K562 treated with DMSO at 1 percent for 4 hours (cell line): ENCODE data around the gene EIF3CL. TPM values are rescaled to one million over a fixed set of nuclear protein-coding genes. Genes with fewer than 3 reads are reported as not detected.

ENCODE experiments used
- total RNA-seq: library from RNA; unstranded; fragments of 300-600 nt; gene quantifications from 2 replicates; pipeline ENCODE4 v1.2.3, GENCODE V29; 2022; ENCODE audit not compliant: insufficient read depth

EIF3CL gene, protein sequence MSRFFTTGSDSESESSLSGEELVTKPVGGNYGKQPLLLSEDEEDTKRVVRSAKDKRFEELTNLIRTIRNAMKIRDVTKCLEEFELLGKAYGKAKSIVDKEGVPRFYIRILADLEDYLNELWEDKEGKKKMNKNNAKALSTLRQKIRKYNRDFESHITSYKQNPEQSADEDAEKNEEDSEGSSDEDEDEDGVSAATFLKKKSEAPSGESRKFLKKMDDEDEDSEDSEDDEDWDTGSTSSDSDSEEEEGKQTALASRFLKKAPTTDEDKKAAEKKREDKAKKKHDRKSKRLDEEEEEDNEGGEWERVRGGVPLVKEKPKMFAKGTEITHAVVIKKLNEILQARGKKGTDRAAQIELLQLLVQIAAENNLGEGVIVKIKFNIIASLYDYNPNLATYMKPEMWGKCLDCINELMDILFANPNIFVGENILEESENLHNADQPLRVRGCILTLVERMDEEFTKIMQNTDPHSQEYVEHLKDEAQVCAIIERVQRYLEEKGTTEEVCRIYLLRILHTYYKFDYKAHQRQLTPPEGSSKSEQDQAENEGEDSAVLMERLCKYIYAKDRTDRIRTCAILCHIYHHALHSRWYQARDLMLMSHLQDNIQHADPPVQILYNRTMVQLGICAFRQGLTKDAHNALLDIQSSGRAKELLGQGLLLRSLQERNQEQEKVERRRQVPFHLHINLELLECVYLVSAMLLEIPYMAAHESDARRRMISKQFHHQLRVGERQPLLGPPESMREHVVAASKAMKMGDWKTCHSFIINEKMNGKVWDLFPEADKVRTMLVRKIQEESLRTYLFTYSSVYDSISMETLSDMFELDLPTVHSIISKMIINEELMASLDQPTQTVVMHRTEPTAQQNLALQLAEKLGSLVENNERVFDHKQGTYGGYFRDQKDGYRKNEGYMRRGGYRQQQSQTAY
- total RNA-seq, result 78.4 and 137 TPM in 2 replicates

GRCh38 chr16:28403220-28404072 lies at the start of gene EIF3CL:
EIF3CL (minus strand) TSS chr16:28403841; CDS start chr16:28403618, 223 bp downstream.

GRCh38 chr16:28363408-28363807 lies 40.2 kb downstream of the EIF3CL start, which contains the start of gene NPIPB6:
NPIPB6 (minus strand) TSS chr16:28363508; CDS start chr16:28362822, 686 bp downstream.

Other genes with a start within 250 kb of the EIF3CL start
- 53.2 and 63.4 TPM in 2 replicates for gene XPO6, start 191.9 kb downstream of the EIF3CL start, total RNA-seq
- 0.11 TPM in 1 of 2 replicates, not detected in the other for gene SBK1, start 111.3 kb downstream of the EIF3CL start, total RNA-seq
- gene NPIPB6, start 40.3 kb downstream of the EIF3CL start, total RNA-seq, result 1.3 TPM in 1 of 2 replicates, not detected in the other
- gene NPIPB7, start 68.5 kb upstream of the EIF3CL start, total RNA-seq, result not detected in 2 replicates
- 52.3 and 57.5 TPM in 2 replicates for gene CLN3, start 88.2 kb upstream of the EIF3CL start, total RNA-seq
- gene APOBR, start 90.8 kb upstream of the EIF3CL start, total RNA-seq, result 6.0 and 6.2 TPM in 2 replicates
- not detected in 2 replicates for gene IL27, start 103.0 kb upstream of the EIF3CL start, total RNA-seq
- gene NUPR1, start 135.1 kb upstream of the EIF3CL start, total RNA-seq, result 105 and 134 TPM in 2 replicates
- 31.0 and 40.5 TPM in 2 replicates for gene SGF29, start 150.1 kb upstream of the EIF3CL start, total RNA-seq
- 4.2 and 4.7 TPM in 2 replicates for gene SULT1A2, start 193.2 kb upstream of the EIF3CL start, total RNA-seq
- gene SULT1A1, start 206.2 kb upstream of the EIF3CL start, total RNA-seq, result 84.6 and 95.3 TPM in 2 replicates
- not detected in 2 replicates for gene NPIPB8, start 234.2 kb upstream of the EIF3CL start, total RNA-seq